Measurements from ENCODE around the gene IFRD2.

DNA sequence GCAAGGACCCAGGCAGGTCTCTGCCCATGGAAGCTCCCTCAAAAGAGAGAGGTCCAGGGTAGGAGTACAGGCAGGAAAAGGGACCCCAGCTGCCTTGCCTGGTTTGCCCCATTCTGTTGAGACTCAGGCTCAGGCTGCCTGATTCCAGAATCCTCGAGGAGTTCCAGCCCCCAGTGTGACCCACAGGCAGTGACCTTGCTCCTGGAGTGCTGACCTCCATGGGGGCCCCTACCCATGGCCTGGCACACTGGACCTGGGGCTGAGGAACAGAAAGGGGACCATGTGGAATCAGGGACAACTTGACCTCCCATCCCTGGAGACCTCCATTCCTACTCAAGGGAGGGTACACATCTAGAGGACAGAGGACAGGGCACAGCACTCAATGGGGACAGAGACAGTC, 26.7 kb downstream of the IFRD2 start:
- TF ChIP-seq POLR2A (IDR thresholded peaks at IDR 0.05; ENCODE audit: low read length) (no peak), GATA1 (IDR thresholded peaks at IDR 0.05; ENCODE audit: low read depth, low read length) (no peak)
